IMR-90 (cell line): ENCODE data around the gene MCF2L2. TPM values are rescaled to one million over a fixed set of nuclear protein-coding genes. Genes with fewer than 3 reads are reported as not detected.

Experiments
- ATAC-seq: fragments of 200-7000 bp; cut with Tn5 transposase; 2 replicates; pipeline ENCODE4 v1.9.1; 2020; ENCODE audit warnings: low read depth, mild to moderate bottlenecking, moderate library complexity
- BruUV-seq: library from RNA; stranded (reverse); fragments of 400-500 nt; replicated peaks from 2 replicates; lab custom pipeline; 2021; lab: Mats Ljungman, UMichigan
- CTCF ChIA-PET: fragments of 300-600 bp; formaldehyde crosslinking; extraction: SDS; loops from one replicate; lab custom pipeline; 2021; ENCODE audit warnings: antibody characterized with exemption; lab: Yijun Ruan, JAX
- POLR2A ChIA-PET: fragments of 300-600 bp; sonication (Branson Sonifier 250); formaldehyde crosslinking; loops from one replicate; lab custom pipeline; 2022; ENCODE audit warnings: antibody characterized with exemption; ENCODE audit not compliant: unreplicated experiment; lab: Charles Lee
- DNase-seq: peaks from one replicate; pipeline ENCODE4 v3.0.0; 2013
- H2AFZ ChIP-seq: replicated peaks from 2 replicates; pipeline ENCODE3; 2013; ENCODE audit warnings: low read length, mild to moderate bottlenecking; ENCODE audit not compliant: poor library complexity
- H2AK5ac ChIP-seq: 2 replicates; pipeline ENCODE4 v1.6.1; 2013; ENCODE audit warnings: low read depth, low read length, inconsistent platforms
- H2AK9ac ChIP-seq: replicated peaks from 2 replicates; pipeline ENCODE3; 2013; ENCODE audit warnings: mild to moderate bottlenecking, low read depth, low read length, moderate library complexity; ENCODE audit not compliant: poor library complexity
- H2BK120ac ChIP-seq: 2 replicates; pipeline ENCODE4 v1.6.1; 2013; ENCODE audit warnings: low read depth, low read length, inconsistent platforms
- H2BK15ac ChIP-seq: 3 replicates; pipeline ENCODE4 v1.6.1; 2013; ENCODE audit warnings: low read depth, low read length, inconsistent platforms
- H2BK20ac ChIP-seq: 2 replicates; pipeline ENCODE4 v1.6.1; 2013; ENCODE audit warnings: low read depth, mild to moderate bottlenecking, inconsistent platforms, low read length, moderate library complexity
- H2BK5ac ChIP-seq: 2 replicates; pipeline ENCODE4 v1.6.1; 2013; ENCODE audit warnings: mild to moderate bottlenecking, low read depth, low read length, inconsistent platforms; ENCODE audit not compliant: poor library complexity, severe bottlenecking
- H3K14ac ChIP-seq: replicated peaks from 2 replicates; pipeline ENCODE4 v1.6.1; 2013; ENCODE audit warnings: low read depth, low read length, inconsistent platforms
- H3K18ac ChIP-seq: 2 replicates; pipeline ENCODE4 v1.6.1; 2013; ENCODE audit warnings: low read depth, low read length, control low read depth
- H3K23ac ChIP-seq: 2 replicates; pipeline ENCODE4 v1.6.1; 2013; ENCODE audit warnings: low read depth, low read length, inconsistent platforms
- H3K27ac ChIP-seq: 2 replicates; pipeline ENCODE4 v1.5.1; 2013; ENCODE audit warnings: mild to moderate bottlenecking, control low read depth, low read length; ENCODE audit not compliant: insufficient read depth
- H3K27me3 ChIP-seq: 2 replicates; pipeline ENCODE4 v1.6.1; 2013; ENCODE audit warnings: low read length; ENCODE audit not compliant: control insufficient read depth, insufficient read depth
- H3K36me3 ChIP-seq: 2 replicates; pipeline ENCODE4 v1.6.1; 2013; ENCODE audit warnings: low read length, mixed read lengths; ENCODE audit not compliant: control insufficient read depth, insufficient read depth
- H3K4ac ChIP-seq: 2 replicates; pipeline ENCODE4 v1.6.1; 2013; ENCODE audit warnings: low read depth, low read length, inconsistent platforms
- H3K4me1 ChIP-seq: 2 replicates; pipeline ENCODE4 v1.6.1; 2013; ENCODE audit warnings: low read length, mixed read lengths; ENCODE audit not compliant: control insufficient read depth, insufficient read depth
- H3K4me2 ChIP-seq: 2 replicates; pipeline ENCODE4 v1.6.1; 2013; ENCODE audit warnings: low read depth, mild to moderate bottlenecking, control low read depth, low read length, moderate library complexity
- H3K4me3 ChIP-seq: 2 replicates; pipeline ENCODE4 v1.5.1; 2013; ENCODE audit warnings: low read depth, mild to moderate bottlenecking, control low read depth, low read length, moderate library complexity; ENCODE audit not compliant: insufficient read depth
- H3K56ac ChIP-seq: 2 replicates; pipeline ENCODE4 v1.6.1; 2013; ENCODE audit warnings: low read length, inconsistent platforms; ENCODE audit not compliant: insufficient read depth; ENCODE audit errors: extremely low read depth
- H3K79me1 ChIP-seq, 2 experiments: 2 replicates each; pipeline ENCODE4 v1.6.1; 2013; ENCODE audit warnings: low read length in 2 of 2, inconsistent platforms in 1 of 2, low read depth in 1 of 2
- H3K9ac ChIP-seq: 2 replicates; pipeline ENCODE4 v1.6.1; 2013; ENCODE audit warnings: low read depth, low read length, control low read depth
- H3K9me1 ChIP-seq: 2 replicates; pipeline ENCODE4 v1.6.1; 2013; ENCODE audit warnings: low read length, inconsistent platforms; ENCODE audit not compliant: insufficient read depth
- H3K9me3 ChIP-seq: 2 replicates; pipeline ENCODE4 v1.6.1; 2013; ENCODE audit warnings: low read length; ENCODE audit not compliant: control insufficient read depth, insufficient read depth
- H4K20me1 ChIP-seq: 2 replicates; pipeline ENCODE4 v1.6.1; 2013; ENCODE audit warnings: low read length, inconsistent platforms; ENCODE audit not compliant: insufficient read depth
- H4K5ac ChIP-seq: 2 replicates; pipeline ENCODE4 v1.6.1; 2013; ENCODE audit warnings: mild to moderate bottlenecking, low read depth, low read length, control low read depth
- H4K8ac ChIP-seq, 2 experiments: 2 replicates each; pipeline ENCODE4 v1.6.1; 2013; ENCODE audit warnings: low read depth in 2 of 2, low read length in 2 of 2, control low read depth in 1 of 2, inconsistent platforms in 1 of 2
- H4K91ac ChIP-seq: 2 replicates; pipeline ENCODE4 v1.6.1; 2013; ENCODE audit warnings: low read depth, low read length, inconsistent platforms; ENCODE audit not compliant: insufficient read depth
- CEBPB ChIP-seq: IDR thresholded peaks from 2 replicates; pipeline ENCODE4 v1.6.1; 2012; ENCODE audit warnings: low read depth, low read length, improper control_type of control experiment
- MAZ ChIP-seq: IDR thresholded peaks from 2 replicates; pipeline ENCODE4 v1.6.1; 2012; ENCODE audit warnings: low read depth, mild to moderate bottlenecking, low read length, improper control_type of control experiment, moderate library complexity, borderline replicate concordance
- NFE2L2 ChIP-seq: fragments of 150-350 bp; IDR thresholded peaks from 2 replicates; pipeline ENCODE4 v1.6.1; 2016; ENCODE audit warnings: low read depth, mild to moderate bottlenecking, low read length
- dilution Hi-C: fragments of 300-500 bp; cut with HindIII; formaldehyde crosslinking; loops from one replicate; pipeline ENCODE4 v1.14.3; 2018; ENCODE audit warnings: low sequenced_read_pairs; ENCODE audit not compliant: unreplicated experiment
- in situ Hi-C: fragments of 300-500 bp; cut with MboI; formaldehyde crosslinking; loops from 3 replicates; pipeline ENCODE4 v1.14.3; 2019; ENCODE audit warnings: low sequenced_read_pairs, inconsistent platforms, mixed read lengths
- intact Hi-C: fragments of 100-400 bp; cut with micrococcal nuclease; formaldehyde crosslinking; loops from 2 replicates; pipeline ENCODE4 v1.10.0; 2022
- polyA plus RNA-seq, 3 experiments: library from polyadenylated mRNA; depleted of rRNA; stranded (reverse); fragments of >200 nt; gene quantifications; 2 replicates each; pipeline ENCODE4 v1.2.3, GENCODE V29; 2012; ENCODE audit warnings: low replicate concordance in 1 of 3
- total RNA-seq: library from RNA; depleted of rRNA; stranded (reverse); fragments of >200 nt; gene quantifications from 2 replicates; pipeline ENCODE4 v1.2.3, GENCODE V29; 2012
- TF ChIP-seq, protein P1 (sequence below): fragments of 150-350 bp; IDR thresholded peaks from 2 replicates; pipeline ENCODE4 v1.6.1; 2016; ENCODE audit warnings: low read depth, mild to moderate bottlenecking, low read length, moderate library complexity, borderline replicate concordance
- TF ChIP-seq, protein P2 (sequence below): fragments of 150-350 bp; IDR thresholded peaks from 2 replicates; pipeline ENCODE4 v1.6.1; 2017; ENCODE audit warnings: mild to moderate bottlenecking, antibody characterized with exemption, low read length, low read depth

Gene MCF2L2
- total and polyA plus RNA-seq, 2 of the 4 experiments (the other 2 are of a cell fraction): under 0.01 TPM; not detected in 1

DNA sequence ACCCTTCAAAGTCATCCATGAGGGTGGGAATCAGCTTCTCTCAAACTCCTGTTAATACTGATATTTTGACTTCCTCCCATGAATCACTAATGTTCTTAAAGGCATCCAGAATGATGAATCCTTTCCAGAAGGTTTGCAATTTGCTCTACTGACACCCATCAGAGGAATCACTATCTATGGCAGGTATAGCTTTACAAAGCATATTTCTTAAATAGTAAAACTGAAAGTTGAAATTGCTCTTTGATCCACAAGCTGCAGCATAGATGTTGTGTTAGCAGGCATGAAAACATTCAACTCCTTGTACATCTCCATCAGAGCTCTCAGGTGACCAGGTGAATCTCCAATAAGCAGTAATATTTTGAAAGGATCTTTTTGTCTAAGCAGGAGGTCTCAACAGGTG is 109.0 kb downstream of the MCF2L2 start:
- intact Hi-C loops (no loop called here), dilution Hi-C loops (no loop called here), in situ Hi-C loops (no loop called here)
- Histone ChIP-seq H3K4me2 (no peak overlapping the region), H3K56ac (no peak overlapping the region), H3K9me1 (peaks cover 6% of the 10 kb centered on the region), H2AK9ac (no peak overlapping the region), H2BK5ac (no peak overlapping the region), H4K20me1 (no peaks in the 10 kb centered on the region; the same call in 1 of the 2 replicates), H3K4me1 (peaks cover 3% of the 10 kb centered on the region; the same call in 1 of the 2 replicates), H4K91ac (no peak overlapping the region), H2BK120ac (no peak overlapping the region), H2AK5ac (no peak overlapping the region), H2AFZ (no peak overlapping the region), H4K8ac (no peak overlapping the region), H2BK20ac (no peak overlapping the region), H4K5ac (no peak overlapping the region), H3K79me1 (no peaks in the 10 kb centered on the region), H3K9ac (no peak overlapping the region), H3K27ac (no peak overlapping the region), H3K23ac (no peak overlapping the region), H3K9me3 (no peaks in the 10 kb centered on the region), H3K4ac (no peak overlapping the region), H3K18ac (no peak overlapping the region), H3K4me3 (no peak overlapping the region), H3K27me3 (no peaks in the 10 kb centered on the region; the same call in 1 of the 2 replicates), H3K14ac (no peak overlapping the region), H3K36me3 (no peaks in the 10 kb centered on the region), H2BK15ac (no peak overlapping the region)
- POLR2A ChIA-PET: no interaction called here
- BruUV-seq: no TSS peak
- DNase-seq (no peak), ATAC-seq (no peak)
- CTCF ChIA-PET: no interaction called here
- no peak for TF ChIP-seq CEBPB
- no peak for TF ChIP-seq NFE2L2
- no peak for TF ChIP-seq MAZ
- TF ChIP-seq, protein P1, sequence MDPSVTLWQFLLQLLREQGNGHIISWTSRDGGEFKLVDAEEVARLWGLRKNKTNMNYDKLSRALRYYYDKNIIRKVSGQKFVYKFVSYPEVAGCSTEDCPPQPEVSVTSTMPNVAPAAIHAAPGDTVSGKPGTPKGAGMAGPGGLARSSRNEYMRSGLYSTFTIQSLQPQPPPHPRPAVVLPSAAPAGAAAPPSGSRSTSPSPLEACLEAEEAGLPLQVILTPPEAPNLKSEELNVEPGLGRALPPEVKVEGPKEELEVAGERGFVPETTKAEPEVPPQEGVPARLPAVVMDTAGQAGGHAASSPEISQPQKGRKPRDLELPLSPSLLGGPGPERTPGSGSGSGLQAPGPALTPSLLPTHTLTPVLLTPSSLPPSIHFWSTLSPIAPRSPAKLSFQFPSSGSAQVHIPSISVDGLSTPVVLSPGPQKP: no peak
- TF ChIP-seq, protein P2, sequence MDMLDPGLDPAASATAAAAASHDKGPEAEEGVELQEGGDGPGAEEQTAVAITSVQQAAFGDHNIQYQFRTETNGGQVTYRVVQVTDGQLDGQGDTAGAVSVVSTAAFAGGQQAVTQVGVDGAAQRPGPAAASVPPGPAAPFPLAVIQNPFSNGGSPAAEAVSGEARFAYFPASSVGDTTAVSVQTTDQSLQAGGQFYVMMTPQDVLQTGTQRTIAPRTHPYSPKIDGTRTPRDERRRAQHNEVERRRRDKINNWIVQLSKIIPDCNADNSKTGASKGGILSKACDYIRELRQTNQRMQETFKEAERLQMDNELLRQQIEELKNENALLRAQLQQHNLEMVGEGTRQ: no peak
